Measurements from ENCODE around the gene ADAM12.

The ADAM12 gene

GRCh38 chr10:126425032-126425431, 36.8 kb upstream of the ADAM12 start:
- no peaks in the 10 kb centered on the region for H3K79me2 ChIP-seq (ENCODE audit: insufficient read depth, low read length)
- H3K4me2 ChIP-seq (ENCODE audit: low read depth, low read length, poor library complexity, severe bottlenecking): no peak overlapping the region
- H2AFZ ChIP-seq (ENCODE audit: low read length): no peak overlapping the region
- no peak for TF ChIP-seq EZH2phosphoT487 (IDR thresholded peaks at IDR 0.05; ENCODE audit: borderline replicate concordance)
- TF ChIP-seq, protein P1, sequence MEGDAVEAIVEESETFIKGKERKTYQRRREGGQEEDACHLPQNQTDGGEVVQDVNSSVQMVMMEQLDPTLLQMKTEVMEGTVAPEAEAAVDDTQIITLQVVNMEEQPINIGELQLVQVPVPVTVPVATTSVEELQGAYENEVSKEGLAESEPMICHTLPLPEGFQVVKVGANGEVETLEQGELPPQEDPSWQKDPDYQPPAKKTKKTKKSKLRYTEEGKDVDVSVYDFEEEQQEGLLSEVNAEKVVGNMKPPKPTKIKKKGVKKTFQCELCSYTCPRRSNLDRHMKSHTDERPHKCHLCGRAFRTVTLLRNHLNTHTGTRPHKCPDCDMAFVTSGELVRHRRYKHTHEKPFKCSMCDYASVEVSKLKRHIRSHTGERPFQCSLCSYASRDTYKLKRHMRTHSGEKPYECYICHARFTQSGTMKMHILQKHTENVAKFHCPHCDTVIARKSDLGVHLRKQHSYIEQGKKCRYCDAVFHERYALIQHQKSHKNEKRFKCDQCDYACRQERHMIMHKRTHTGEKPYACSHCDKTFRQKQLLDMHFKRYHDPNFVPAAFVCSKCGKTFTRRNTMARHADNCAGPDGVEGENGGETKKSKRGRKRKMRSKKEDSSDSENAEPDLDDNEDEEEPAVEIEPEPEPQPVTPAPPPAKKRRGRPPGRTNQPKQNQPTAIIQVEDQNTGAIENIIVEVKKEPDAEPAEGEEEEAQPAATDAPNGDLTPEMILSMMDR (conservative IDR thresholded peaks at IDR 0.05; ENCODE audit: low read length): no peak
- H3K36me3 ChIP-seq (ENCODE audit: insufficient read depth, low read length): no peaks in the 10 kb centered on the region
- H3K9me3 ChIP-seq (ENCODE audit: insufficient read depth, low read depth, low read length): peaks cover 3% of the 10 kb centered on the region; the same call in 1 of the 2 replicates
- H3F3A ChIP-seq (ENCODE audit: low read depth): no peaks in the 10 kb centered on the region
- H3K27me3 ChIP-seq (ENCODE audit: insufficient read depth, low read length, poor library complexity, severe bottlenecking): no peaks in the 10 kb centered on the region
- H3K9me2 ChIP-seq (replicated peaks; ENCODE audit: low read depth, low read length): no peaks in the 10 kb centered on the region
- no peaks in the 10 kb centered on the region for H4K20me1 ChIP-seq (ENCODE audit: insufficient read depth, low read length, poor library complexity, severe bottlenecking)
- H3K4me3 ChIP-seq (ENCODE audit: low read length, poor library complexity, severe bottlenecking): no peak overlapping the region
- no peaks in the 10 kb centered on the region for H3K4me1 ChIP-seq (ENCODE audit: insufficient read depth, low read length, poor library complexity, severe bottlenecking)
- H3K9ac ChIP-seq (ENCODE audit: low read depth, low read length, poor library complexity, severe bottlenecking): no peak overlapping the region

- Histone ChIP-seq H3K9me2 (replicated peaks; ENCODE audit: low read depth, low read length) (no peaks in the 10 kb centered on the region), H3K79me2 (ENCODE audit: insufficient read depth, low read length) (no peaks in the 10 kb centered on the region), H3K4me1 (ENCODE audit: insufficient read depth, low read length, poor library complexity, severe bottlenecking) (no peaks in the 10 kb centered on the region), H3K9me3 (ENCODE audit: insufficient read depth, low read depth, low read length) (peaks cover 3% of the 10 kb centered on the region; the same call in 1 of the 2 replicates), H3K4me2 (ENCODE audit: low read depth, low read length, poor library complexity, severe bottlenecking) (no peak overlapping the region), H3F3A (ENCODE audit: low read depth) (no peaks in the 10 kb centered on the region), H3K36me3 (ENCODE audit: insufficient read depth, low read length) (no peaks in the 10 kb centered on the region), H2AFZ (ENCODE audit: low read length) (no peak overlapping the region), H3K27me3 (ENCODE audit: insufficient read depth, low read length, poor library complexity, severe bottlenecking) (no peaks in the 10 kb centered on the region), H3K4me3 (ENCODE audit: low read length, poor library complexity, severe bottlenecking) (no peak overlapping the region), H4K20me1 (ENCODE audit: insufficient read depth, low read length, poor library complexity, severe bottlenecking) (no peaks in the 10 kb centered on the region), H3K9ac (ENCODE audit: low read depth, low read length, poor library complexity, severe bottlenecking) (no peak overlapping the region)
- TF ChIP-seq, protein P1 (conservative IDR thresholded peaks at IDR 0.05; ENCODE audit: low read length): no peak
- no peak for TF ChIP-seq EZH2phosphoT487 (IDR thresholded peaks at IDR 0.05; ENCODE audit: borderline replicate concordance)
Measured at GRCh38 chr10:126423732-126424491, 35.6 kb upstream of the ADAM12 start.

DNA sequence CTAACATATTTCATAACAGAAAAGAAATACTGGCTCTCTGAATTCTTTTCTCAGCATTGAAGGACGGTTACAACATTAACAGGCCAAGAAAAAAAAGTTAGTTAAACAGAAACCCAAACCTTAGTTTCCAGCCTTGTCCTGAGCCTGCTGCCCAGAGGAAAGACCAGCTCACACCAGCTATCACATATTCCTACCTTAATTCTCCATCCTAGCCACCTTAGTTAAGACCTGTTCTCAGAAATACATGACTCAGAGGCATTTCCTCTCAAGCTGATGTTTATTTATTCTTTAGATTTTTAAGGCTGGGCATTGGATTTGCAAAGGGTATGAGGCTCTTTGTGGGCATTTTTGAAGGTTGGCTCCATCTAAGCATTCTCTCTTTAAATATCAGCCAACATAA, 34.3 kb upstream of the ADAM12 start:
- no peak overlapping the region for H3K4me3 ChIP-seq (ENCODE audit: low read length, poor library complexity, severe bottlenecking)
- peaks cover 3% of the 10 kb centered on the region; the same call in 1 of the 2 replicates for H3K9me3 ChIP-seq (ENCODE audit: insufficient read depth, low read depth, low read length)
- TF ChIP-seq EZH2phosphoT487 (IDR thresholded peaks at IDR 0.05; ENCODE audit: borderline replicate concordance): no peak
- TF ChIP-seq, protein P1 (conservative IDR thresholded peaks at IDR 0.05; ENCODE audit: low read length): no peak
- H4K20me1 ChIP-seq (ENCODE audit: insufficient read depth, low read length, poor library complexity, severe bottlenecking): no peaks in the 10 kb centered on the region
- H3K4me1 ChIP-seq (ENCODE audit: insufficient read depth, low read length, poor library complexity, severe bottlenecking): no peaks in the 10 kb centered on the region
- no peak overlapping the region for H3K4me2 ChIP-seq (ENCODE audit: low read depth, low read length, poor library complexity, severe bottlenecking)
- H3K79me2 ChIP-seq (ENCODE audit: insufficient read depth, low read length): no peaks in the 10 kb centered on the region
- H3K27me3 ChIP-seq (ENCODE audit: insufficient read depth, low read length, poor library complexity, severe bottlenecking): no peaks in the 10 kb centered on the region
- no peaks in the 10 kb centered on the region for H3F3A ChIP-seq (ENCODE audit: low read depth)
- no peaks in the 10 kb centered on the region for H3K9me2 ChIP-seq (replicated peaks; ENCODE audit: low read depth, low read length)
- no peaks in the 10 kb centered on the region for H3K36me3 ChIP-seq (ENCODE audit: insufficient read depth, low read length)
- no peak overlapping the region for H3K9ac ChIP-seq (ENCODE audit: low read depth, low read length, poor library complexity, severe bottlenecking)
- no peak overlapping the region for H2AFZ ChIP-seq (ENCODE audit: low read length)

Data from Loucy (cell line).